GM12873 (cell line): ENCODE results near the gene RTL10.

Experiments
- CTCF ChIP-seq: IDR thresholded peaks from 2 replicates; pipeline ENCODE4 v1.5.1; 2012; ENCODE audit warnings: low read depth, mild to moderate bottlenecking, moderate library complexity, low read length, control low read depth; ENCODE audit not compliant: insufficient read depth; ENCODE audit errors: missing control alignments

Gene RTL10

GRCh38 chr22:19880786-19881569 lies 26.3 kb upstream of the RTL10 start:
- TF ChIP-seq CTCF, result no peak

GRCh38 chr22:19879992-19880785 lies 25.5 kb upstream of the RTL10 start:
- no peak for TF ChIP-seq CTCF

GRCh38 chr22:19879643-19879991 lies 24.9 kb upstream of the RTL10 start:
- no peak for TF ChIP-seq CTCF

- no peak for TF ChIP-seq CTCF
Observed at GRCh38 chr22:19879246-19879570, 24.5 kb upstream of the RTL10 start.

GRCh38 chr22:19878461-19879245 lies 24.0 kb upstream of the RTL10 start:
- no peak for TF ChIP-seq CTCF

- no peak for TF ChIP-seq CTCF
Observed at GRCh38 chr22:19877626-19878339, 23.1 kb upstream of the RTL10 start.
